Amniotic epithelial cell (primary cell): ENCODE measurements around the gene CCDC15.

Experiments
- DNase-seq: peaks from one replicate; pipeline ENCODE4 v3.0.0-alpha.2; 2010; ENCODE audit warnings: low read depth

CCDC15 gene

DNA sequence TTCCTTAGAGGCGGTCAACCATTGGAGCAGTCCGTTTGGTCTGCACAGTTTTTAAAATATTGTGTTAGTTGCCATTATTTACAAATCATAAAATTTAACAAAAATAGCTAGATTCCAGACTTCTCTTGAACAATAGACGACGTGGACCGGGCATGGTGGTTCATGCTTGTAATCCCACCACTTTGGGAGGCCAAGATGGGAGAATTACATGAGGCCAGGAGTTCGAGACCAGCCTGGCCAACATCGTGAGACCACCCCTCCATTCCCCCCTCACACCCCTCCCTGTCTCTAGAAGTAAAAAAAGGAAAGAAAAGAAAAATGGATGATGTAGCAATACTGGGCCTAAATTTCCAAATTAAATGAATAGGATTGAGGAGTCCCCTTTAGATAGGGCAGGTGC lies 110.1 kb downstream of the CCDC15 start:
- DNase-seq = no peak

DNA sequence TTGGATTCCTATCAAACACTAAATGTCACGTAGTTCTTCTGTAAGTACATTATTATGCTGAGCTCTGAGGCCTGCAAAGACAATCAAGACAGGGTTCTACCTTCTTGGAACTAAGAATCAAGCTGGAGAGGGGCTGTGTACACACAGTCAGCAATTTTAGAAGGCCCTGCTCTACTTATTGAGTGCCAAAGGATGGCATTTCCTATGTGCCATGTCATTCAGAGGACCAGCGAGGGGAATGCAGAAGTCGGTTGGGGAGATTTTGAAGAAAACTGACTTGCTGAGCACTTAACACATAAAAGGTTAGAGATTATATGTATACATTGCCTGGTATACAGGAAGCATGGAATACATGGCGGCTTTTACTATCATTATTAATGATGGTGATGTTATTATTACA lies 114.4 kb downstream of the CCDC15 start:
- no peak for DNase-seq

DNA sequence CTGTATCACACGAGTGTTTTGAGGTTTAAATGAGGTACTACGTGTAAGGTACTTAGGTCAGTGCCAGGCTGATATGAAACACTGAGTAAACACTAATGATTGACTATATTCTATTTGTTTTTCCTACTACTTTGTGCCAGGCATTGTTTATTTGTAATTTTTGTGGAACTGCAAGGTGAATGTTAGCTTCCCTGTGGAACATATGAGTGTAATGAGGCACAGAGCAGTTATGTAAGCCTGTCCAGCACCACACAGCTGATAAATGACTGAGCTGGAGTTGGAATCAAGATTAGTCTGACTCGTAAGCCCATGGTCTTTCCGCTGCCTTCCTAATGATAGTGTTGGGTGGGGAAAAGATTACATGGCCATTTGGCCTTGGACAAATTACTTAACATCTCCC lies 115.0 kb downstream of the CCDC15 start:
- DNase-seq = peak; percentile 71

DNA sequence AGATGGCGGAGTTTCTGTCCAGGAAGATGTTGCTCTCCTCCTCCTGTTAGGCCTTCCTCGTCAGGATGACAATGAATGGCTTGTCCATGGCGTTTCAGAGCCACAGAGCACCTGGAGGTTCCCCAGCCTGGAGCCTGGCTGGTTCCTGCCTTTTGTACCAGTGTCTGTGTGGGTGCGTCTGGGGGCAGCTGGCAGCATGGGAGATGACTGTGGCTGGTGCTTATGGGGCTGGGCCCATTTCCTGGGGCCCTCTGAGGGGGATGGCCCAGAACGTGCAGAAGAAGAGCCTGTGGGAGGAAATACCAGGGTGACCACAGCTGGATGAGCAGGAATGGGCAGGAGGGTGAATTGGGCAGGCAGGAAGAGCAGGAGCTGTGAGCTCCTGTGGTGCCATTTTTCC lies 115.8 kb downstream of the CCDC15 start:
- peak; percentile 45 for DNase-seq

DNA sequence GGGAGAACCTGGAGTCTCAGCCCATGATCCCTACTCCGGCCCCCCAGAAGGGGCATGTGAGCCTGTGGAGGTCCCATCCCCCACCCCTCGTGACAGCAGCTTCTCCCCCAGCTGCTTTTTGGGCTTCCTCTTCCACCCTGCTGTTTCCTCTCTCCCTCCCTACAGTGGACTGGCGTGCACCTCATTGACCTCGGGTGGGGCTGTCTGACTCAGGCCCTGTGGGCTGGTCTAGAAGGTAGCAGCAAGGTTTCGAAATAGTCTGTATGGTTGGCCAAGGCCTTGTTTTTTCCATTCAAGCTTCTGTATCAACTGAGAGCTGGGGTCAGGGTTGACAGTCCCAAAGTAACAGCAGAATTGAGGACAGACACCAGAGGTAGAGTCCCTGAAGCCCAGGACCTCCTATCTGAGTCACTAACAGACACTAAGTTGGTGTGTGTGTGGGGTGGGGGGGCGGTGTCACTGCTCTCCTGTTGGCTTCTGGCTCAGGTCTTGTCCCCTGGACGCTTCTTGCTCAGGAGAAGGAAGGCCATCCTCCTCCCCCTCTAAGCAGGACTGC lies 116.8 kb downstream of the CCDC15 start:
- DNase-seq = peak; percentile 87

DNA sequence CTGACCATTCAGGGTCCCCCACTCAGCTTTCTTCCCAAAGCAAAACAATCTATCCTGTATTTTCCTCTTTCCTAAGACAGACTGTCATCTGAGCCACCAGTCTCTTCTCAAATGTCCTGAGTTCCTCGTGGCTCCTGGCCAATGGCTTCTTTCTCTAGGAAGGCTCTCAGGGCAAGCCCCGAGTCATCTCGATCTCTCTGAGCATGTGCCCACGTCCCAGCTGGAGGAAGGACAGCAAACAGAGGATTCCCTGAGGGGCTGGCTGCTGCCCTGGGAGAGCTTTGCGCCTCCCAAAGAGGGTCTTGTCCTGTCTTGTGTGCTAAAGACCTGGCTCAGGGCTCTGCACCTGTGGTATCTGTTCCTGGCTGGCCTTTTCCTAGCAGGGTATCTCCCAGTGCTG lies 117.4 kb downstream of the CCDC15 start:
- no peak for DNase-seq

DNA sequence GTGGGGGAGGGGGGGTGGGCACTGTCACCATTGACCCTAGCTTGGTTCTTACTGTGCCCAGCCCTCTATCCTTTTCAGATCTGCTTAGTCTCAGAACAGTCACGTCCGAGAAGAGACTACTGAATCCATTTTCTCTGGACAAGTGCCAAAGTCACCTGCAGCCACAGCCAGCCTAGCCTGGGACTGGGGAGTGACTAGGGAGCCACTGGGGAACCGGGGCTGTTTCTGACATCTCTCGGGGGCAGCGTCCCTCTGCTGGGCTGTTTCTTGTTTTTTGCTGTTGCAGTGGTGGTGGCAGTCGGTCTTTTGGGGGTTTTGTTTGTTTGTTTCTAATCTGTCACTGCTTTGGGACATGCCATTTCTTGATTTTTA lies 117.8 kb downstream of the CCDC15 start:
- no peak for DNase-seq

DNA sequence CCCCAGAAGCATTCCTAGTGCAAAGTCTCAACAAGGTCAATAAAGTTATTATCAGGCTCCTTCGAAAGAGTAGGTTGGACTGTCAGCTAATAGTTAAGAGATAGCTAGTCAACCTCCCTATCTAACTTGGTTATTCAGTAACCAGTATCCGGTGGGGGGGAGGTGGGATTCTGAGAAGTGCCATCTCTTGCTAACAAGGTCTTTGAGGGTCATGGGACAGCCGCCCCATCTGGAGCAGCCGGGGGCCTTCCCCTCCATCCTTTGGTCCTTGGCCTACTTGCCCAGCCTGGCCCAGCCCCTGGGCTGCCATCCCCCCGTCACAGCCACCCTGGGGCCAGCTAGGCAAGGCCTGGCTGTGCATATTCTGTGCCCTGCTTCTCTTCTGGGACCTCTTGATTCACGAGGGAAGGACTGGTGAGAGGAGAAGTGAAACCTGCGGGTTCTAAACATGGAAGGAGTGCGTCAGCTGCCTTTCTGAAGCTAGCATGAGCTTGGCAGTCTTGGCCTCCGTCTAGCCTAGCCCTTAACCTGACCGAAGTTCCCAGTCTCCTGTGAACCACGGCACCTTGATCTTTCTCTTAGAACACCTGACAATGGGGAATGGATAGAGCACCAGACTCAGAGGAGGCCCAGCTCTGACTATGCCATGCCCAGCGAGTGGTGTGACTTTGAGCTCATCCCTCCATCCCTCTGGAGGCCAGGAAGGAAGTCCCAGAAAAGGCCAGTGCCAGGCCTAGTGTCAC lies 118.4 kb downstream of the CCDC15 start:
- DNase-seq = no peak

DNA sequence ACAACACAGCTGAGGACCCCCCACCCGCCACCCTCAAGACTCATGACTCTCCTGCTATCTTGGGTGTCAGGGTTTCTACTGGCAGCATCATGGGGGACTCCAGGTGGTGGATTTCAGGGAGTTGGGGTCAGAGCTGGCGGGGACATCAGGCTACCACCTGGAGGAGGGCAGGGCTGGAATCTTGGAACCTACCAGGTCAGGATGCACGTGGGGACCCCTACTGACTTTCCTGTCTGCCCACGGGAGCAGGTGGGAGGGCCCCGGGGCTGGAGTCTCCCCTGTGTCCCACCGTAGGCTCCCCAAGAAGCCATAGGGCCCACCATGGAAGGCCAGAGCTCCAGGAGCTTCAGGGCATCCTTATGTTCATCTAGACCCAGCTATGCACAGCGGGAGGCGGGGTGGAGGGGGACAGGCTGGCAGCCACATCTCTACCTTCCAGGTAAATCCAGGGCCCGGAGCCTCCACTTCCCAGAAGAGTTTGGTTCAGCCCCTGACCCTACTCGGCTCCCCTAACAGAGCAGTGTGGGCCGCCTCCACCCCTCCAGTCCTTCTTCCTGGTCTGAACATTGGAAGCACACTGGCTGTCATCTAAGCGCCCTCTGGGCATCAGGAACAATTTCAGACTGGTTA lies 119.1 kb downstream of the CCDC15 start:
- DNase-seq = no peak

DNA sequence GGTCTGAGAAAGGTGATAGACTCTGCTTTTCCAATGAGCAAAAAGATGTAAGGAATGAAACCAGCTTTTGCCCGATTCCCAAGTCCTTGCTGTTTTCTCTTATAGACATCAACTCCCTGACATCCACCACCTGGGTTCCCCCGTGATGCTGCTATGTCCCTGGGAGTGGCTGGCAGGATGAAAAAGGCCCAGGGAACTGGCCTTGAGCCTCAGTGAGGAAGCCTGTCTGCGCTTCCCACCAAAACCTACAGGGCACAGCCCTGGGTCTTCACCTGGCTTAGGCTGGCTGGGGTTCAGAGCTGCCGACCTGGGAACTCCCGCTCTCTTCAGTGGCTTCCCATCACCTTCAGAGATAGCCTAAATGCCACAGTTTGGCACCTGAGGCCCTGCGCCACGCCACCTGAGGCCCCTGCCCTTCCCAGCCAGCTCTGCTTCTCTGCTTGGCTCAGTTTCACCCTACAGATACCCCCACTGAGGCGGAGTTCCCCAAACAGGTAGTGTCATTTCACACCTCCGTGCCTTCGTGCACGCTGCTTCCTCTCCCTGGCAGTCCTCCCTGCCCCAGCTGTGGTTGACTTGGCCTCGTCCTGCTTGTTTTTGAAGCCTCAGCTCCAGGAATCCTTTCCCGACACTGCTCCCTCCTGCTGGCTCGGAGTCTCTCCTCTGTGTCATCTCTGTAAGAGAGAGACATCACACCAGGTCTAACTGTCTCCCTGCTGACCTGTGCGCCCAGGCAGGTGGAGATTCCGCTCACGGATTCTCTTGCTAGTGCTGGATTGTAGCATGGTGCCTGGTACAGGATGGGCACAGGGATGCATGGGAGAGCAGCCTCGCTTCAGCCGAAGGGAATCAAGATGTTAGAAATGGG lies 119.8 kb downstream of the CCDC15 start:
- no peak for DNase-seq

DNA sequence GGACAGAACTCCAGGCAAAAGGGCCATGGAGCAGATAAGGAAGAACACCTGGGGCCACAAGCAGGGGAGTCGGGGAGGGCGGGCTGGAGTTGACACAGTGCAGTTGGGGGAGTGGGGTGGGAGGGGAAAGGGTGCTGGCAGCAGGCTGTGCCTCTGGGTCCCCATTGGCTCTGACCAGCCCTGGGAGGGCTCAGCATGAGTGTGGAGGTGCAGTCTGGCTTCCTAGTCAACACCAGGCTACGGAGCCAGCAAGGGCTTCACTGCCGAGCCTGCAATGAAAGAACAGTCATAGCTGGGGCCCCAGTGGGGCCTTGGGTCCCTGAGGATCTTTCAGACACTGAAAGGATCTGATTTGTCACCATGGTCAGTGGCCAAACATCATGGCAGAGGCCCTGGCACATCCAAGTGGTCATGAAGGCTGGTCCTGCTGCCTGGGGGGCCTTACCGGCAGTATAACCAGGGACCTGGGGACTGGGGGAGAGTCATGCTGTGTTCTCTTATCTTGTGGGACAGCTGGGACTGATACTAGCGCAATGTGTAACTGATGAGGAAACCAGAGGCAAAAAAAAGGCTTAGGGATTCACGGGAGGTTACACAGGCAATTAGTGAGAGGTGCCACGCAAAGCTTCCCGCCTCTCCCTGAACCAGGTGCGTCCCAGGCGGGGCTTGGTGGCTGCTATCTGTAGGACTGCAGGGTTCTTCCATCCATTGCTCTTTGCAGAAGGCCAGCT lies 120.7 kb downstream of the CCDC15 start:
- DNase-seq = no peak

DNA sequence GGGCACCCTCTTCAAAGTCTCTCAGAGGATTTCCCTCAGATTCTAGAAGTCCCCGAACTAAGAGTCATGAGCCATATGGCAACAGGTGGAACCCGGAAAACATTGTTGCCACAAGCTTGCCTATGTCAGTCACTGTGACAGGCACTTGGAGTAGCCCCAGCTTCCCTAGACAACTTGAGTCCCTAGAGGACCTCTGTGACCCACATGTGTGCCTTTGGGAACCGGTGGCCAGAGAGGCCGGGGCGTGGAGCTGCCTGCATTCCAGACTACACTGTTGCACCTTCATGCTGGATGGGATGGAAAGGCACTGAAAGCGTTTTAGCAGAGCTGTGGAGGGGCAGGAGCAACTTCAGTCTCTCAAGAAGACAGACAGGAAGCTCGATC lies 121.2 kb downstream of the CCDC15 start:
- DNase-seq = no peak

DNA sequence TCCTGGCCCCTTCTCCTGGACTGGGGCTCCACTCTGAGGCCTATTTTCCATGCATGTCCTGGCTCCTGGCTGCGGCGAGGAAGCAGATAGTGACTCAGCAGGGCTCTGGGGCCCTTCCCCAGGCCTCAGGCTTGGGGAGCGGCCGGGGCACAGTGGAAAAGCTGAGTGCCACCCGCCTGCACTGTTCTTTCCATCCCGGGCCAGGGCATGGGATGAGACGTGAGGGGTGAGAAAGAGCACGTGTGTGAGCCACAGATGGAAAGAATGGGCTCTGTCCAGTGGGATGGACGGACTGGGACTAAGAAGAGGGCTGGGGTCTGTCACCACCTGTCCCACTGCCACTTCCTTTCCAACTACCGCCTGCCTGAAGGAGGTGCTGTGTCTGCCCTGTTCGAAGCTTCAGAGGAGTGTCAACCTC lies 121.9 kb downstream of the CCDC15 start:
- DNase-seq = peak; percentile 46

DNA sequence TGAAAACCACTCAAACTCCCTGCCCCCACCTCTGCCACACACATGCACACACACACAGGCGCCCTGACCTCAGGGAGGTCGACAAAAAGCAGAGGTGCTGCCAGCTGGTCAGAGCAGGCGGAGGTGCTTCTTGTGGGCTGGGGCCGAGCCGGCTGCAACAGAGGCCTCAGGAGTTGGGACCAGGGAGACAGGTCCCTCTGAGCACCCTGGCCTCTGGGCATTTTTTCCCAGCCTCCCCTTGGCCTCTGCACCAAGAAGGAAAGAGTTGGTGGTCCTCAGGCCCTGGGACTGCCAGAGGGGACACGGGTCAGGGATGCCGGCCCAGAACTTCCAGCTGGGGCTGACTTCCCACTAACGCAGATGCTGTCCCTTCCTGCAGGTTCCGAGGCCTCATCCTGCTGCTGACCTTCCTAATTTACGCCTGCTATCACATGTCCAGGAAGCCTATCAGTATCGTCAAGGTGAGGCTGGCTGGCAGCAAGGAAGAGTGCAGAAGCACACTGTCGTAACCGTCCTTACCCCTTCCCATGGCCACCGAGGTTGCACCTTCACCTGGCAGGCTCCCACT lies 122.5 kb downstream of the CCDC15 start:
- no peak for DNase-seq

DNA sequence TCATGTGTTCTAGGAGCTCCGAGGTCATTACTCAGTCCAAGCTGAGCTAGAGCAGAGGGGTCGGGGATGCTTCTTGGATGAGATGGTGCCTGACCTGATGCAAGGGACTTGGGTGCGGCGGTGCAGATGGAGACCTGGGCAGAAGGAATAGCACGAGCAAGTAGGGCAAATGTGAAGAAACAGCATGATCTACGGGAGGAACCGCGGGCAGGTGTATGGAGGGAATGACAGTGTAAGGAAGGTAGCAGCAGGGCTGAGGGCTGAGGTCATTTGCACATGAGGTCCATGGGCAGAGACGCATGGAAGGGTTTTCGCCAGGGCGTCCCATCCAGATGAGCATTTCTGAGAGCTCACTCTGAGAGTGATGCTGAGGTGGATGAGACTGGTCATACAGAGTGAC lies 124.0 kb downstream of the CCDC15 start:
- DNase-seq = no peak

DNA sequence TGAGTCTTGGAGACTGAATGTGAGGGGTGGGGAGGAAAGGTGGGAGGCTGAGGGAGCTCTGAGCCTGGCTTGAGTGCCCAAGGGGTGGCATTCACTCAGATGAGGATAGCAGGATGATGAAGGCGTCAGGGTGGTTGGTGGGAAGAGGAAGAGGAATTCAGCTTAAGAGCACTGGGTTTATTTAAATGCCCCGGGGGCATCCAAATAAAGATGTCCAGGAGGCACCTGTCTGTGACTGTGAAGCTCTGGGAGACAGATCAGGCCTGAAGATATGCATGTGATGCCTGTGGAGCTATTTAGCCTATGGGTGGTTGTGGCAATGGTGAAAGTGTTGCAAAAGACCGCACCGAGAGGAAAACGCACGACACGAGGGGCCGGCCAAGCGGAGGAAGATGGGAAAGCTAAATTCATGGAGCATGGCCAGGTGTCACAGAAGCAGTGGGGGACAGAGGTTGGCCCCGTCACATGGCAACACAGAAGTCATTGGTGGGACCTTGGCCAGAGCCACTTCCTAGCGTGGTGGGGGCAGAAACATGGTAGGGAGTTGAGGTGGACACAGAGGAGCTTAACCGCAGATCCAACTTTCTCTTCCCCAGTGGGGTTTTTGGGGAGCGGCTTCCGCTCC lies 124.6 kb downstream of the CCDC15 start:
- DNase-seq = no peak

DNA sequence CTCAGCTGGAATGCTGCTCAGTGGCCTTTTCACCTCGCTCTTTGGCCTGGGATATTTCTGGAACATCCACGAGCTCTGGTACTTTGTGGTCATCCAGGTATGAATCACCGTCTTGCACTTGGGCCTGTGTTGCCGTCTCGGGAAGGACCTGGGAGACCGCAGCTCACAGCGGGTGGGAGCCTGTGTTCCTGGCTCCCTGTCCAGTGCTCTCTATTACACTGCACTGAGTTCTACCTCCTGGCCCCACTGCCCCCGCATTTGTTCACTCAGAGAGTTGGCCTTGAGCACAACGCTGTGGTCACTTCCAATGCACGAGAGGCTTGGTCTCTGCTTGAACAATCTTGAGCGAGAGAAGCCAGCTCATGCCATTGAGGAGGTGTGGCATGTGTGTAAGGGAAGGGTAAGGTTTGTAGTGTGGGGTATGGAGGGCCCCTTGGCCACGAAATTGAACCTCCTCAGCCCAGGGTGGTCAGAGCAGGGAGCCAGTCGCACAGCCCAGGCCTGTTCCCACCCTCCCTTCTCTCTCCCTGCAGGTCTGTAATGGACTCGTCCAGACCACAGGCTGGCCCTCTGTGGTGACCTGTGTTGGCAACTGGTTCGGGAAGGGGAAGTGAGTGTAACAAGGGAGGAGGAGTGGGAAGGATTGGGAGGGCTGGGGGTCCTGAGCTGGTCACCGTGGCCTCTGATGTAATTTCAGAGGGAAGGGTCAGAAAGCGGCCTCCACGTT lies 125.3 kb downstream of the CCDC15 start:
- DNase-seq = peak; percentile 32

DNA sequence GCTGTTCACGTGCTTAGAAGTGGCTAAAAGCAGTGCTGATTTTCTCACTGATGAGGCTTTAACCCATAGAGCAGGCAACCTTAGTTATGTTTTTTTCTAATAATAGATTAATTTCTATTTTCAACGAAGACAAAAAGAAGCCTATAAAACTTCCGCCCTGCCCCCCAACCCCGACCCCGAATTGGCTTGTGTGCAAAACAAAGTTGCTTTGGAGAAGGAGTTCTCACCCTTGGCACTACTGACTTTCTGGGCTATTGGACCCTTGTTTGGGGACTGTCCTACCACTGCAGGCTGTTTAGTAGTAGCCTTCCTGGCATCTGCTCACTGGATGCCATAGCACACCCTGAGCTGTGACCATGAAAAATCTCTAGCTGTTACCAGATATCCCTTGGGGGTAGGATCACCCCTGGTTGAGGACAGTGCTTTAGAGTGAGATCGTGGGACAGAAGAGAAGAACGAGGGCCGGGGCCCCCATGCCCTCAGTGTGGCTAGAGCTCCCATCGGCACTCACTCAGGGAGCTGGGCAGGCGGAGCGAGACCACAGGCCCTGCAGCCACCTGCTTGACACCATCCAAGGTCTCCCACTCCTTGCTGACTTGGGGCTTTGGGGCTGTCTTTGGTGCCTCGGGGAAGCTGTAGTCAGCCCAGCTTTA lies 126.0 kb downstream of the CCDC15 start:
- no peak for DNase-seq

DNA sequence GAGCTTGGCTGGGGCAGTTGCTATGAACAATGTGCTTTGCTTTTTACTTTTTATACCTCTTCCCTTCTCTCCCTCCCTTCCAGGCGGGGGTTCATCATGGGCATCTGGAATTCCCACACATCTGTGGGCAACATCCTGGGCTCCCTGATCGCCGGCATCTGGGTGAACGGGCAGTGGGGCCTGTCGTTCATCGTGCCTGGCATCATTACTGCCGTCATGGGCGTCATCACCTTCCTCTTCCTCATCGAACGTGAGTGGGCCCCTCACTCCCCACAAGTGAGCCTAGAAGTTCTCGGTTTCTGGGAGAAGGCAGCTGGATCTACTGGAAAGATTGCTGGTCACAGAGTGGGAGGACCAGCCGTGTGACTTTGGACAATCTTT lies 126.5 kb downstream of the CCDC15 start:
- no peak for DNase-seq
